Astrocyte of the hippocampus (primary cell): ENCODE results near the gene ARID5B.
"Not testable (repeated sequence)": the region's sequence is repeated elsewhere in the genome, so short reads cannot be mapped to it uniquely, and the experiment has no call there.

Source experiments
- DNase-seq: peaks from one replicate; pipeline ENCODE4 v3.0.0; 2011; ENCODE audit warnings: low read depth, low spot score

The ARID5B gene

GRCh38 chr10:61900829-61901792 is at the start of gene ARID5B:
TSS of gene ARID5B (plus strand) at chr10:61901699. CDS start at chr10:61901710, 11 bp downstream.
- peak; percentile 76 for DNase-seq

GRCh38 chr10:61852261-61852660 is 49.2 kb upstream of the ARID5B start:
- no peak for DNase-seq

DNA sequence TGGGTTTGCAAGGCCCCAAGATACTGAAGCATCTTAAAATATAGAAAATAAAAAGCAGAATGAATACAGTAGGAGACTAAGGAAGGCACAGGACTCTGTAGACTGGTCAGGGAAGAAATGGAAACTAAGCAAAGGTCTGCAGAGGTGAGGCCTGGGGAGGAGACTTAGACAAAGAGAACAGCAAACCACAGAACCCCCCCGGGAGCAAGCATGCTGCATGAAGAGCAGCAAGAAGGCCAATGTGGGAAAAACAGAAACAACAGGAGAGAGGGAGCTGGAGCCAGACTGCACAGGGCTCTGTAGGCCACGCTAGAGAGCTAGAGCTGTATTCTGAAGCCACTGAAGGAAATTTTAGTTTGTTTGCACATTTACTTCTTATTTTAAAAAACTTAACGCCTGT is 45.7 kb upstream of the ARID5B start:
- no peak for DNase-seq

DNA sequence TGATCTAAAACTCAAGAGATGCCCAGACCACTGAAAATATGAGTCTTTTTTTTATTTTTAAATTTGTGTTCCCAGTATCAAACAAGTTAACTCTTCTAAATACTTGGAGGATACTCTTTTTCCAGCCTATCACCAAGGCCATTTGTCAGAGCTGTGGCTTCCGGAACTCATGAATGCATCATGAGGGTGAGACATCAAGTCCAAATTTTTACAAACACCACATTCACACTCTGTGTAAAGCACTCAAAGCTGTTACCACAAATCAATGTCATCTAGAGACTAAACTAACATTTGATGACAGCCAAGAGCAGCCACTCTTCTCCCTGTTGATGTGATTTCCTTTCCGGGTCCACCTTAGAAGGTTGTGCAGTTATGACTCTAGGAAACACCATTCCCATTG is 43.8 kb upstream of the ARID5B start:
- DNase-seq, result no peak

DNA sequence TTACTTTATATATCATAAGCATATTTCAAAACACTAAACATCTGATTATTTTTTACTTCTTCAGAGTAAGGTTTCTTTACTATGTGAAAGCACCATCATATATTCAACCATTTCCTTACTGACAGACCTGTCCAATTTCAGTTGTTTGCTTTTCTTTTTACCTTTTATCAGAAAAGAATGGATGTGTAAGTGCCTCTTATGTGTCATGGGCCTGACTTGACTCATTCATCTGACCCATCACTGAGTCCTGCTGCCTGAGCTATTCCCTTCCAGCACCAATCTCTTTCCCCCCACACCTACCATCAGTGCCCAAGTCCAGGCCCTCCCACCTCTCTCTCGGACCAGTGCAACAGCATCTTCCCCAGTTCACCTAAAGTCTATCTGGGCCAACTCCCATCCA is 41.7 kb upstream of the ARID5B start:
- DNase-seq, result no peak

GRCh38 chr10:61860964-61861758 is 40.3 kb upstream of the ARID5B start:
- no peak for DNase-seq

GRCh38 chr10:61863981-61864380 is 37.5 kb upstream of the ARID5B start:
- DNase-seq, result no peak

DNA sequence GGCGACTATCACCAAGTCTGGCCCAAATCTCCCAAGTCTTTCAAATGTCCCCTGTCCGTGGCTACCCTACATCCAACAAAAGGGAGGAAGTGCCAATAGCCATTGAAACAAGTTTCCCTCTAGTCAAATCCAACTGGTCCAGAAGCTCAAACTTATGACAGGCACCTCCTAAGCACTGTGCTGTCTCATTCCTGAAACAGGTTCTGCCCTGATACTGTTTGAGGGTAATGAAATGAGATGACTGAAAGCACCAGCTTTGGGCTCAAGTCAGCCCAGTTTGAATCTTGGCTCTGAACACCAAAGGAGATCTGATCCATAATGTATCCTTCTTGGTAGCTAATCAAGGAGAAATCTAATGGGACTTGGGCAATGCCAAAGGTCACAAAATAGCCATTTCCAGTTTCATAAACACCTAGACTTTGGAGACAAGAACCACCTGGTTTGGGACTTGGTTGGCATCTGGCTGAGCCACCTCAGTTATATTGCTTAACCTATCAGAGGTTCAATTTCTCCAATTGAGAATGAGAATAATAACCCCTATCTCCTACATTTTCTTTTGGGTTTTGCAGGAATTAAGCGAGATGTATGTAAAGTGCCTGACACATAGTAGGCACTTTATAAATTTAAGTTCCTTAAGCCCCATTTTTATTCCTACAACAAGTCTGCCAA is 34.7 kb upstream of the ARID5B start:
- DNase-seq, result no peak

GRCh38 chr10:61867374-61867773 is 34.1 kb upstream of the ARID5B start:
- not testable (repeated sequence) for DNase-seq

GRCh38 chr10:61867817-61868216 is 33.7 kb upstream of the ARID5B start:
- DNase-seq, result peak; percentile 9

GRCh38 chr10:61869041-61869675 is 32.3 kb upstream of the ARID5B start:
- DNase-seq, result no peak

DNA sequence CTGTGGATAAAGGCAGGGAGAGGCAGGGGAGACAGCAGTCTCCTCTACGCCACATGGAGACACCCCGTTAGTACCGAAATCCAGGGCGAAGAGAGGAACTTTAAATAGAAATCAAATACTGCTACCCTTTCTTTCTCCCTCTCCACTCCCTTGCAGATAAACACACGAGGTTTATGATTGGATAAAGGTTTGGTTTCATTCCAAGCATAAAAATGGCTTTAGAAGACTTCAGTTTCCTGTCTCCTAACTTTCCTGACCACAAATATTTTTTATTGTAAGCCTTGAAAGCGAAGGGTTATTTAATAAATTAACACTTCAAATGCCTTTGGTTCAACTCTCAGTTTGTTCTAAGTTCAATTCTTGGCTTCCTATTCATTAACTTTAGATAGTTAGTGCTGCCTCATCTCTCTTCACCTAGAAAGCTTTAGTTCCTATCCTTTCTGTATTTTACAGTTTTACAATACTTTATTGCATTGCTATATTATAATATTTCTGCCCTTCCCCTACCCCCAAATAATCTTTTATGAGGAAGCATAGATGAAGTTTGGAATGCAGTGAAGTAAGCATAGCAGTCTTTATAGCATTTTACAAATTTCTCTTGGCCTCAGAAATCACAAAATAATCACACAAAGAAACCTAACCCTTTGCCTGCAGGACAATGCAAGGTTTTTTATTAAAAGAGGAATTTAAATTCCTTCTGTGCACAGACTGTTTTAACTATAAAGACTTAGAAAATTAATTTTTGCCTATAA is 31.5 kb upstream of the ARID5B start:
- peak; percentile 65 for DNase-seq

DNA sequence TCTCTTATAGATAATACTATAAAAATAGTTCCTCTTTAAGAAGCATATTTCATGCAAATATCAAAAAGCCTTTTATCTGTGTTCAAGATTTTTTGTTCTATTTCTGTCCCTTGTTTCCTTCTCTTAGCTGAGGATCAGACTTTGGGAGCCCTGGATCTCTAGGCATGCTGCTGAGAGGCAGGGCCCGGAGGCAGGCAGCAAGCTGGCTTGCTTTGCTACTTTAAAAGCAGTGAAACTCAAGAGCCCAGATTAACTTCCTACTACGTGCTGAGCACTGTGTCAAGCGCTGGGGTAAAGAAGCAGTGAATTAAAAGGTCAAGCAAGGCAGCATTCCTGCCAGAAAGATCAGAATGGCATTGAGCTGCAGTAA is 31.0 kb upstream of the ARID5B start:
- no peak for DNase-seq

- DNase-seq, result no peak
Measured at GRCh38 chr10:61871487-61871886, 30.0 kb upstream of the ARID5B start.

GRCh38 chr10:61877887-61878739 is 23.4 kb upstream of the ARID5B start:
- DNase-seq, result no peak

DNA sequence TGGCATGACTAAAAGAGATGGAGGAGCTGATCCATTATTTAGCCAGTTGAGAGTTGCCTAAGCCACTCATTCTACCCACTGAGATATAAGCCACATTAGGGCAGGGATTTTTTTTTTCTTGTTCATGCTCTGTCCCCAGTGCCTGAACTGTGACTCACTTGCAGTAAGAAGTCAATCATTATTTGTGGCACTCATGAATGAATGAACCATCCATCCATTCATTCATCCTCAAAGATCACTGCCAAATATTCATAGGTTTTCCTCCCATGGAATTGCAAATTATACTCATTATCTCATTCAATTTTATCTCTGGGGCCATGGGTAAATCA is 22.8 kb upstream of the ARID5B start:
- no peak for DNase-seq

DNA sequence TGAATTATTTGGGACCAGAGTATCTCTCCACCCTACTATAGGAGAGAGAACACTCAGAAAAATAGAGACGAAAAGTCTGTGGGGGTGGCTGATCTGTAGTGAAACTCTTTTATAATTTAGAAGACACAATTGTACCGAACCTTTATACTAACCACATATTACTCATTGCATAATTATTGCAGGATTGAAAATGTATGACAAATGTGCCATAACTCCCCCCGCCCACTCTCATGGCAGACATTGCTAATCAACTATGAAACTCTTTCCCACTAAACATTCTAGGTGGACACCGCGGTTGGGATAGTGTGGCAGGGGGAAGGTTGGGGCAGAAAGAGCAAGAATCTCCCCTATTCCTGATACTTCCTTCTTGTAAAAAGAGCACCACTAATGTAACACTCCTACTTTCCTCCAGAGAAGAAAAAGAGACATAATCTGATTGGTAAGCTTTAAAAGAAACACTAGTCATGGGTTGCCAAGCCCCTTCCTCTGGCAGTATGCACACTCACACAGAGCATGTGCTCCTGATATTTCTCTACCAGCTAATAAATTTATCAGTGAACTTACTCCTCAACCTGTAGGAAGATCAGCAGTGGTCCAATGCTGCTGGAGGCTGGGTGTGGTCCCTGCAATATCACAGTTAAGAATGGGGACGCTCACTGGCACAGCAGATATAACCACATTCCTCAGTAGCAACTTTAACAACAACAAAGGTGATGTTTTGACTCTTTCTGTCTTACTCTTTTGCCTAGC is 18.7 kb upstream of the ARID5B start:
- DNase-seq, result peak; percentile 31

- DNase-seq, result no peak
Measured at GRCh38 chr10:61883371-61884025, 18.0 kb upstream of the ARID5B start.

DNA sequence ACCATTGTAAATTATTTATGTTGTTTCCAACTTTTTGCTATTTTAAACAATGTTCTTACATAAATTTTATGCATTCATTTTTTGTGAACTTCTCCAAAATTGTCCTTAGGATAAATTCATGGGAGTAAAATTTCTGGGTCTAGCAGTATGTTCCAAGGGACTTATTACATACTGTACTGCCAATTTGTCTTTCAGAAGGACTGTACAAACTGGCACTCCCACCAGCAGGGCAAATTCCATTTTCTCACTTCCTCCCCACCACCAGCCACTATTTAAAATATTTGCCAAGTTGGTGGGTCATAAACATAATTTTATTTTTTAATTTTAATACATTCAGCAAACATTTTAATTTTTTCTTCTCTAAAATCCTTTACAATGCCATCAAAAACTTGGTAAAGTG is 13.7 kb upstream of the ARID5B start:
- DNase-seq, result no peak
